AG08395 (cell line): Measurements from ENCODE around the gene IKZF2.

Experiments
- DNase-seq: peaks from one replicate; pipeline ENCODE4 v3.0.0; 2012; ENCODE audit warnings: mixed read lengths, low spot score

The IKZF2 gene

DNA sequence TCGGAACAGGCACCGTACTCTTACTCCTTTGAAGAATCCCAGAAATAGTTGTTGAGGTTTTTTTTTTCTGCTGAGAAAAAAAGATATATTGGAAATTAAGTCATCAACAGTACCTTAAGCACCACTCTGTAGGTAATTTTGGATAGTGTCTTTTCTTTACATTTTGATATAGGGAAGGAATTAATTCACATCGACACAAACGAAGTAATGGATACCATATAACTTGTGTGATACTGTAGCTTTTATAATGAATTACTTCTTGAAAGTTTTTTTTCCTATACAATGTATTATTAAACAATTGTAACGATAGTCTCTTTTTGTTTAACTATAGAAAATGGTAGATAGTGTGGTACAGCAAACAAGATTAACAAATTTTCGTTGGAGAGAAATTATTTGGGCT lies 1.5 kb upstream of the IKZF2 start:
- no peak for DNase-seq

DNA sequence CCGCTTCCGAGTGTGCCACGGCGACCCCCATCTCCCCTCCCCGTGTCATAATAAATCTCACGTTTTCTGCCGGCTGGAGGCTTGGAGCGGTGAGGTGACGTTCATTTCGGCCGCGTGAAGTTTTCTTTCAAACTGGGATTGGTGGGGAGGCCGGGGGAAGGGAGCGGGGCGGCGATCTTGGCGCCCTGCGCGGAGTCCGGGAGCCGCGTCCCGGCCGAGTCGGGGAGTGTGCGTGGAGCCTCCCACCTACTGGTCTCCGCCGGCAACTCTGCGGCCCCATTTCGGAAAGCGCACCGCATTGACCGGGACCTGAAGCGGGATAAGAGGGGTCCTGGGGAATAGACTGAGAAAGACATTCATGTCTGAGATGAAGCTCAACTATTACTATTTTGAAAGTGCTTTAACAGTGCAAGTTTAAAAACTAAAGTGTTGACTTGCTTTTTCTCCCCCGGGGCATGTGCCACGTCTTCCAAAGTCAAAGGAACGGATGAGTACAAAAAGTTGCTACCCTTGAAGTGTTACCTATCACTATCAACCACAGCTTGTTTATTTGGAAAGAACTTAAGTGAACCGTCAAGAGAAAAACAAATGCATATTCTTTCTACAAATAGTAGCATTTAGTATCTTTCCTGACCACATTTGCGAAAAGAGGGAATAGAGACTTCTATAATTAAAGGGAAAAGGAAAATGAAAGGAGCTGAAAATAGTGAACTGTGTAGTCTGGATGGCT lies 818 bp upstream of the IKZF2 start:
- peak; percentile 69 for DNase-seq

DNA sequence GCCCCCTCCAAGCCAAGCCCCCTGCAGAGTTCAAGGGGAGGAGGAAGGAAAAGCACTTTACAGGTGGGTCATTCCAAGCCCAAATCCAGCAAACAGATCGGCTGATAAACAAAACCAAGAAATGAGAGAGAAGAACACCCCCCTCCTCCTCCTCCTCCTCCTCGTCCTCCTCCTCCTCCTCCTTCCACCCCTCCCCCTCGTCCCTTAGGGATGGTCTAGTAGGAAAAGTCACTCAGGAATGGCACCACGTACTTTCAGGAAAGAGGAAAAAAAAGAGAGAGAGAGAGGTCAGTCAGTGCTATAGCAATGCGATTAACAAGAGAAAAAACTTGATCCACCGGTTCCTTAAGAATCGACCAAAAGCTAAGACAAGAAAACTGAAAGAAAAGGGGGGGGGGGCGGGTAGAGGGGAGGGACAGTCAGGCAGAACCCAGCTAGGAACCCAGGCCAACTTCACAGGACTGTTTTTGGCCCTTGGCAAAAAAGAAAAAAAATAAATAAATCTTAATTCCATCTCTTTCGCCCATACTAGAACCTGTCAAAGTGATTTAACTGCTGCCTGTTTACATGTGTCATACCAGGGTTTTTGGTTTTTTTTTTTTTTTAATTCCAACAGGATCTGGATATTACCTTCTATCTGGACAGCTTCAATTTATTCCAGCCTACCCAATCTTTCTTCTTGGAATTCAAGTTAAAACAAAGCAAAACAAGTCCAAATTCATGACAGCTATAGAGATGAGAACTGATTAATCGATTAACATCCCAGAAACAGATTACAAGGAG lies 906 bp downstream of the IKZF2 start:
- DNase-seq: no peak

DNA sequence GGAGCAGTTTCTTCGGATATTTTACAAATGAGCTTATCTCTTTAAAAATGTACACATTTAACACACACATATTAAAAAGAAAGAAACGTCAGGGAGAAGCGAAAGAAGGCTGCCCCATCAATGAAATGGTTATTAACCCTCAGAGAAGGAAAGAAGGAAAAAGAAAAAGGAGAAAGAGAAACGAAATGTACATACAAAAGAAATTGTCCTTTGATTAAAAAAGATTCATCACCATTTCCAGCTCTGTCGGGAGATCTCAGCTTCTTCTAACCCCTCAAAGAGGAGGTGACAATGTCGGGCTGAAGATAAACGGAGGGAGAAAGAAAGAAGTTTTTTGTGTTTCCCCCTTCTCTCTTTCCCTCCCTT lies 1.5 kb downstream of the IKZF2 start:
- no peak for DNase-seq

DNA sequence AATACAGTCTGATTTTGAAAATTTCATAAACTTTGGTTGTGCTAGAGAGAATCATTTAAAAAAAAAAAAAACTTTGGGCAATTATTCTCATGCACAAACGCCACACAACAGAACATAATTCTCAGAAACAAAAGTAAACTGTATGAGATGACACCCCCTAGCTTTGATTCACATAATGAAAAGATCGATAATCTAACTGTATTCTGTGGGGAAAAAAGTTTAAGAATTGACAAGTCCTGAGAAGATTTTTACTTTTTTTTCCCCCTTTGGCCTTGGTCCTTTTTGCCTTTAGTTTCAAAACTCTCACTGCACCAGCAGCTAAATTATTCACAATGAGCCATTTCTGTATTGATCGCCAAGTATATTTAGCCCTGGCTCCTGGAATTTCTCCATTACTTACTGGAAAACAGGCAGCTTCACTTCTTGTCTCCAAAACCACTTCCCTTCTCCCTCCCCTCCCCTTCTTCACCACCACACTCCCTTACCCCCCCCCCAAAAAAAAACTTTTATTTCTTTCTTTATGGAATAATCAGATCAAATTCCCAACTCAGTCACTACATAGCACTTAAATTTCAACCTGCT lies 2.0 kb downstream of the IKZF2 start:
- no peak for DNase-seq

DNA sequence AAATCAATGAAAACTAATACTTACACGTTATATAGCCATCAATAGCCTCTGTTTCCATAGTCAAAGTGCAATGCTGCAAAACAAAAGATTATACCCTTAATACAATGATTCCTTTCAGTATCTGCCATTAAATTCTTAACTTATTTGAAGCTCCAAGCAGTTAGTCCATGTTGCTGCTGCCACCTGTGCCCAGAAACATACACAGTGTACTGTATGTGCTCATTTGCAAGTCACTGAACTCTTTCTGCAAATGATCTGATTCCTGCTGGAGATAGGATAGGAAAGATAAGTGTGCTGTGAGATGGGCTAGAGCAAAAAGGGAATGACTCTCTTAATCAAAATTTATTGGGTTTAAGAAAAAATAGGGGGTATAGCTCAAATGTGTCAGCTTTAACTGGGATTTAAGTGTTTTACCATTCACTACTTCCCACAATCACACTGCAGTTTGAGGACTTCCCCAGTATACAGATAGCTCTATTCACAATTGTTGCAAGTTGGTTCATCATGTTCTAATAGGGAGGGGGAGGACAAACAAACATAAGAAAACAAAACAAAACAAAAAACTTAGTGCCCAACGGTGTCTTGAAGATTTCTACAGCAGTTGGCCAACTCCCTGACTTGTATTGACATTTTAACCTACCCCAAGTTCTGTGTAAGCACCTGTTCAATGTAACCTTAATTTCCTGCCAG lies 2.7 kb downstream of the IKZF2 start:
- DNase-seq: no peak

DNA sequence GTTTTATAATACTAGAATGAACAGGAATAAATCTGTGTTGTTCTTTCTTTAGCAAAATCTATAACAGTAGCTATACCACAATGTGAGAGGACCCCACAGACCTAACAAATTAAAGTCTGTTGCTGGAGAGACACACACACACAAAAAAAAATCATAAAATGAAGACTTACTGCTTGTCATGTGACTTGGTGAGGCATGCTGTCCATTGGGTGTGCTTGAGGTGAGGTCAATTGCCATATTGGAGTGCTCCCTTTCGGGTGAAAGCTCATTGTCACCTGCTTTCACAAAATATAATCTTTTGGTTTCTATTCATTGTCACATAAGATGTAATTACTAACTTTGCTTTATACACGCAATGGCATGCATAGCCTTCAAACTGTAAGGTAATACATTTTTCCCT lies 3.9 kb downstream of the IKZF2 start:
- DNase-seq: no peak

DNA sequence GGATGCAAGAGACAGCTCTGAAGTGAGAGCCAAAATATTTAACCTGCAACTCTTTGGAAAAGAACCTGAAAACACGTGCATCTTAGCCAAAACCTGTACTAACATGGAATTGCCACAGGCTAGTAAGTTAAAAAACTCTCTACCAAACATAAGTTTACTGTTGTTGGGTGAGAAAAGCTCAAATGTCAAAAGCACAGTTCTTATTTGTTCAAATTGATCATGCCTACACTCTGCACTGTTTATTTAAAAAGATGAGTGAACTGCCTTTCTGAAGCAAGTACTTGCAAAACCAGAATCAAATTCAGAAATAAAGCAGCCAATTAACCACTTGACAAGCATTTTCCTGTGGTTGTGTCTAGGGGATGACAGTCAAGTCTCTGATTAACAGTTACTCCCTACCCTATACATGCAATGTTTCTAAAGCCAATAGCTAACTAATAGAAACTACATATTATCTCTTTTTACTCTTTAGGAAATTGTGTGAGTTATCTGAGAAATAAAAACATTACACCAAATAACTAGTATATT lies 5.6 kb downstream of the IKZF2 start:
- DNase-seq: no peak

DNA sequence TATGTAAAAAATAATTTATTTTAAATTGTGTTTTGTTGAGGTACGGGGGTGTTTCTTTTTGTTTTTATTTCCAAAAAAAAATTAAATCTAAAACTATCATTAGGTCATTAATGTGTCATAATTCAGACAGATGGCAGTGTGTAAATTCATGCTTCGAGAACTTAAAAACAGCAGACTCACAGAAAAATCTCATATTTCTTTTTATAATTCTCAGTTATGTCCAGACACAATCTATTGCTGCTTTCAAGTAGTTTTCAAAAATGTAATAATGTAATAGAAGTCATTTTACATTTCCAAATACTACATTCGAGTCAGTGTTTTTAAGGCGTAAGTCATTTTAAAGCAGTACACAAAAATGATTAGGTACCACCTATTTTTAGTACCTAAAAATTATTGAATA lies 14.3 kb downstream of the IKZF2 start:
- DNase-seq: no peak

DNA sequence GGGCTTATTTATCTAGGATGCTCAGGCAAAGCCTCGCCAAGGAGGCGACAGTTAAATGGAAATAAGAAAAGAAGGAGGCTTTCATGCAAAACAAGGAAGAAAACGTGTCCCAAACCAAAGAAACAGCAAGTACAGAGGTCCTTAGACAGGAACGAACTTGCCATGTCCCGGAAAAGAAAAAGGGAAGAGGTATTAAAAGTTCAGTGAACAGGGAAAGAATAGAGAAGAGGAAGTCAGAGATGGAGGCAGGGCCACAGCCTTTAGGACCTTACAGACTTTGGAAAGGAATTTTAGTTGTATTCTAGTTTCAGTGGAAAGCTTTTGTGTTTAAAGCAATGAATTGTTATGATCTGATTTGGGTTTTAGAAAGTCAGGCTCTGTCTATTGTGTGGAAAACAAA lies 22.1 kb downstream of the IKZF2 start:
- no peak for DNase-seq

DNA sequence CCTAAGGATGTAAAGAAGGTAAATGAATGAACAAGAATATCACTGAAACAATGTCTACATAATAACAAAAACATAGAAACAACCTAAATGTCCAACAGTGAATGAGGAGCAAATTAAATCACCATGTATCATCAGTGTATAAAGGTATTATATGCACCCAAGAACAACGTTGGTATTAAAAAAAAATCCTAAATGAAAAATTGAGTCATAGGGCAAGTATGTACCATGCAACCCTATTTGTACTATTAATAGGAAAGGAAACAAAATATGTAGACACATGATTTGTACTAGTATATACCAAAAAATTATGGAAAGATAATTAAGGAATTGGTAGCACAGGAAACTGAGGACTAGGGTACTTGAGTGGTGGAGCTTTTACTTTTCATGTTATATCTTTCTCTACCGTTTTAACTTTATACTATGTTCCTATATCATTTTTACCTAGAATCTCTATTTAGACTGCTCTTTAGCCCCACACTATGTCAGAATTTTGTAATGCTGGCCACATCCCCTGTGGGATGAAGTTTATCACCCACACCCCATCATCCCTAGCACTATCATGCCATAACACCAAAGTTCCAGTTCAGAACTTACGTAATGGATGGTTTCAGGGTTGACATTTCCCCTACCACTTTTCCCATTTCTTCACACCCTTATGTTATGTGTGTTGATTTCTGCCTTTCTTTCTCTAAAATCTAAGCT lies 25.6 kb downstream of the IKZF2 start:
- DNase-seq: peak; percentile 18

DNA sequence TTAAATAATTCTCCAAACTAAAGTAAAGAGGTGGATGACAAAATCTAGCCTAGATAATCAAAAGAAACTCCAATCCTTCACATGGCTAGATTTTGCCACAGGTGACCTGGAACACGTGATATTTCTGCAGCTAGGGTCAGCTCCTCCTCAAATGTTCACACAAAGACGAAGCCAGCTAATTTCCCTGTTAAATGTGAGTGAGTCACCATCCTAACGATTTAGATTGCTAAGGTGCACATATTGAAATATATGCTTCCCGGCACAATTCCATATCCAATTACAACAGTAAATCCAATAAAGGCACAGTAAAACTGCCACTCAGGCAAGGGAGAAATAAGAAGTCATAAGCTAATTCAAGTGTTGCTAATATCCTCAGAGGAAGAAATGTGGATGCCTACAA lies 28.7 kb downstream of the IKZF2 start:
- no peak for DNase-seq

DNA sequence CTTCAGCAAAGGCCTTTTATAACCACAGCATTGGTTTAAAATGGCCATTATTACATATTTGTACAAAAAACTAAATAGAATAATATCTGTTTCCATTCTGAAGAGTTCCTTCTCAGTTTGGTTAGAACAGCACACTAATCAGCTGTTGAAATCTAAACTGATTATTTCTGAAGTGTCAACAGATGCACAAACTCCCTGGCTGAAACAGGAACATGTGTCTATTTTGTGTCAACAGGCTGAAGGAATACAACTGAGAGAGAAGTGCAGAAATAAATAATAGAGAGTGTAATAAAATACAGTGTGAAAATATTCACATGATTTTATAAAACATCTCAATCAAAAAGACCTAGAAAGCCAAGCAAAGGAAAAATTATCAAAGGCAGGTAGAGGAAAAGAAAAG lies 29.7 kb downstream of the IKZF2 start:
- no peak for DNase-seq

DNA sequence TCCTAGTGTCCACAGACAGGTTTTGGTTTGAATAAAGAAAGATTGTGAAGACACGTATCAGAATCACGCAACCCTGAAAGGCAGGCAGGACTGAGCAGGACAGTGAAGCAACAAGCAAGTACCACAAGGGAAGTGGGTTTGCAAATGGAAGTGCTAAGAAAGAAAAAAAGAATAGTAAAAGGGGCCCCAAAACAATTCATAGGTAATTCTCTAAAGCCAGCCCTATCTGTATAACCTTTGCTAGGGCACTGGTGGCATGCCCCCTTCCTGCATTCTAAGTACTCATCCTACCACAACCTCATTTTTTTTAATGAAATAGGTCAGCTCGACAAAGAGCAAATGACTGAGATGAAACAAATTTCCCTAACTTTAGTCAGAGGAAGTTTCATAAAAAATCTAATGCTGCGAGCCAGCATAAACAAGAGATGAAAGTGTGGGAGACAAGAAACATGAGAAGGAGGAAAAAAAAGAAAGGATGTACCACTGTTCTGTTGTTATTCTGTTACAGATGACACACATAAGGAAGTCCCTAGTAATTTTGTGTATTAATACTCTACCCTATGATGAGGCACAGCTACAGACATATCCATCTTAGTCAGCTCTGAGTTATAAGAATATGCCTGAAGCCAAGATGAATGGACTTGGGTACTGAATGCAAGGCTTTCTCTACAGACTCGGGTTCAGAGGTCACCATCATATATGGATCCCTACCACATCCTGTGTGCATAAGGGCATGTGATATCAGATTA lies 32.2 kb downstream of the IKZF2 start:
- peak; percentile 34 for DNase-seq

DNA sequence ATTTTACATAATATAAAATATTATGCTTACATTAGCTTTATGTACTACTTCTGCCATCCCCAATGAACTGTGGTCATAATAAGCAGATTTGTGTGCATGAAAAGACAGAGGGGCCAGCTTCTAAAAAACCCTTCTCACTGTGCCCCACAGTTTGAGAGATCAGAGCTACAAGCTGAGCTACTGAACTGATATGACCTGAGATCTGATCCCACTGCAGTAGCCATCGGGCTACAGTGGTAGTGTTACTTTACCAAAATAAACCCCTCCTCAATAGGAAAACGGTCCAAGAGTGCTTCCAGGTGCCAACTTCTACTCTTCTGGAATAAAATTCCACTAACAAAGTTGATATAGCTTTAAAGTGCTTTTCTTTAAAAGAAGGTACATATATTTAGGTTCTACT lies 43.1 kb downstream of the IKZF2 start:
- DNase-seq: no peak

DNA sequence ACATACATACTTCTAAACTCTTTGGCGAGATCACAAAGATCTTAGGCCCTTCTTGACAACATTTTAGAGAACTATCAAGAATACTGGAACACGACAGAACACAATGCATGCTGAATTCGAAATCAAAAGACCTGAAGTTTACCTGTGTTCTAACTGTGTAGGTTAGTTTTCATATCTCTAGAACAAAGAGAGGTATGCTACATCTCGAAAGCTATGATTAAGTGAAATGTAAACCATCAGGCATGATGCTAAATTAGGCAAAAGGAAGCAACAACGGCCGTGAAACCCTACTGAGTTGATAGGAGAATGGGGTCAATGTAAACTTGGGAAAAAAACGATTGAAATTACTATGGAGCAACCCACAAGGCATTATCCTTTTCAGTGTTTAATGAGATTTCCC lies 43.7 kb downstream of the IKZF2 start:
- DNase-seq: no peak

DNA sequence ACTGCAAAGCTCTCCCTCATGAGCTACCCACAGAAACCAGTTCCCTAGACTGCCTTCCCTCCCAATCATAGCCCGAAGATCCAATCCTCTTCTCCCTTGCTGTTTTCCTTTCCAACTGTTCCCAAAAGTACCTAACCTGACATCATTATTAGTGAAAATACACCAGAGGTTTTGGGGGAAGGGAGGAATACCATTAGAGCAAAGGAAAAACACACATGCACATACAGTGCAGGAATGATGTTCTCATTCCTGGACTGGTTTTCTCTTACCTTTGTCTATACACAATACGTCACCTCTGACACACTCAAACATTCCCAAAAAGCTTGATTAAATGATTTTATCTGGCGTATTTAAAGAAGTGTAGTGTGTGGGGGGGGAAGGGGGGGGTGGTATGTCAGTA lies 46.2 kb downstream of the IKZF2 start:
- DNase-seq: no peak

DNA sequence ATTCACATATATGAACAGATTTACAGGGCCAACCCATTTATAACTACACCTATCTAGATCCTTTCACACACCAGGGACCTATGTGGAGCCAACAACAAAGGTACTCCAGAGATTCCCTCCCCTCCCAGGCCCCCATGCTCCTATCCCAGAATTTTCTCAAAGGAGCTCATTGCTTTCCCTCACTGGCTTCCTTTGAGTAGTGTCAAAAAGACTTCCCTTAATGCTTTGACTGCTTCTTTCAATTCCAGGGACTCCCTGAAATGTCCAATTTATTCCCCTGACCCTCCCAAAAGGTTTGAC lies 46.6 kb downstream of the IKZF2 start:
- DNase-seq: no peak

DNA sequence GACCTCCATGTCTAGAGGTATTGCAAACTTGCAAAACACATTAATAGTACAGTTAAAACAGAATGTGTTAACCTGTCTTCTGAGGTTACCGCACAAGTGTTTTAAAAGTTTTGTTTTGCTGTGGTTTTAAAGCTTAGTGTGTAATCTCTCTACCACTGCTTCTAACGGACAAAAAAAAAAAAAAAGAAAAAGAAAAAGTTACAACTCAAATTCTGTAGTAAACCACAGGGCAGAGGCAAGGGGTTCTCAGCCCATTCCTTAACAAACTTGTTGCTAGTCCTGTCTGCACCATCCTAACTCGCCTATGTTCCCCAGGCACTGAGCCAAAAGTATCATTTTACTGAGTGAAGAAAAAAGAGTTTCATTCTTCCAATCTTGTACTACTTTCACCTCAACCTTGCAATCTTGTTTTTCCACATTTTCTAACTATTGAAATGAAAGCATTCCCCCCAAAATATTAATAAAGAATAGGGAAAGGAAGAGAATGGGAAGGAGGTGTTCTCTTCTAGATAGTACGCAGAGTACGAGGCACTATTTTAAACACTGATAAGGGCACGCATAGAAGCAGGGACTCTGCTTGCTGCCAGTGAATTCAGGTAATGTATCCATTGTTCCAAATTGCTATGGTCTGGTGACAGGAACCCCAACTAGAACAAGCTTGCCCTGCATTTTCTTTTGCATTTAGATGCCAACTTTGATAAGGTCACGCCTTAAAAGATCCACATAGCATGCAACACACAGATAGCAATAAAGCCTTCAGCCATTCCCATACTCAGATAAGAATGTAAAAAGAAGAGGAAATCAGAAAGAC lies 47.1 kb downstream of the IKZF2 start:
- no peak for DNase-seq

DNA sequence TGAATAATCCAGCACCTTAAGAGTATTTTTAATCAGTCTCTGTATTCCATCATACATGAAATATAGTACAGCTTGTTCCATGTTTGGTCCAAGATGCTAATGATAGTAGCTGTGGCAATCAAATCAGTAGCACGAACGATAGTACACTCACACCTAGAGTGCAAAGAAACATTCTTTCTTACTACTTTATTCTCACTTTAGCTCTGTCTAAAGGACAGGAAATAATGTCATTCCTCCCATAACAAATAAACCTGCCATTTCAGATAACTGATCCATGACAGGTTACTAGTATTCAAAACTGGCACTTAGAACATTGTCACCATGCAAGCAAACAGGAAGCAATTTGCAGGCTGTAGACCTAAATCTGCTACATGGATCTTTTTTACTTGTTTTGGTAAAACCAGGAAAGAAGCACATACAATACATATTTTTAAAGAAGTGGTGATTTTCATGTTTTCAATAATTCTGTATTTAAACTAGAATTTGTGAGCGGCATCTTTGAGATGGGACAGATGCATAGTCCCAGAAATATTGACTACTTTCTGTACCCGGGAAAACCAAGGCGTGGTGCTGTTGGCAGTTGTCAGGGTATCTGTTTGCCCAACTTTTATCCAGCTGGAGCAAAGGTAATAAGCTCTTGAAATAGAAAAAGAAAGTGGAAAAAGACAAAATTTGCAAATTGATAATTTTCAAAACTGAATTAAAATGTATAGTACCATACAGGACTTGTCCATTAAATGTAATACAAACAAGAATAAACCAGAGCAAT lies 49.5 kb downstream of the IKZF2 start:
- DNase-seq: no peak
